ENCODE results near the gene PYGM.

The PYGM gene

DNA sequence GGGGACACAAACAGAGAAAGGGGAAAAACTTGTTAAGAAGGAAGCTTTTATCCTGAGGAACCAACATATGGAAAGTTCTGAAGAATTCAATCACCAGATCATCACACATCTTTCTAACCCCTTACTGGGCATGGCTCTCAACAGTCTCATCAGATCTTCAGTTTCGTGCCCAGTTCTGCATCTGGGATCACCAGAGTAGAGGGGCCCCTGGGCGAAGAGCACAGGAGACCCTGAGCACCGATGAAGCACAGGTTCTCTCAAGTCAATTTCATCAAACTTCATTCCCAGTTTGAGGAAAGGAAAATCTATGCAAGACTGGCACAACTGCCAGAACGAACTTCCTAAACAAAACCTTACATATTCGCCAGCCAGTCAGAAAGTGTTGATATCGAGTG is 8.5 kb upstream of the PYGM start:
- DNase-seq (ENCODE audit: extremely low read depth in 1 of 2, low read depth in 1 of 2), result no peak

DNA sequence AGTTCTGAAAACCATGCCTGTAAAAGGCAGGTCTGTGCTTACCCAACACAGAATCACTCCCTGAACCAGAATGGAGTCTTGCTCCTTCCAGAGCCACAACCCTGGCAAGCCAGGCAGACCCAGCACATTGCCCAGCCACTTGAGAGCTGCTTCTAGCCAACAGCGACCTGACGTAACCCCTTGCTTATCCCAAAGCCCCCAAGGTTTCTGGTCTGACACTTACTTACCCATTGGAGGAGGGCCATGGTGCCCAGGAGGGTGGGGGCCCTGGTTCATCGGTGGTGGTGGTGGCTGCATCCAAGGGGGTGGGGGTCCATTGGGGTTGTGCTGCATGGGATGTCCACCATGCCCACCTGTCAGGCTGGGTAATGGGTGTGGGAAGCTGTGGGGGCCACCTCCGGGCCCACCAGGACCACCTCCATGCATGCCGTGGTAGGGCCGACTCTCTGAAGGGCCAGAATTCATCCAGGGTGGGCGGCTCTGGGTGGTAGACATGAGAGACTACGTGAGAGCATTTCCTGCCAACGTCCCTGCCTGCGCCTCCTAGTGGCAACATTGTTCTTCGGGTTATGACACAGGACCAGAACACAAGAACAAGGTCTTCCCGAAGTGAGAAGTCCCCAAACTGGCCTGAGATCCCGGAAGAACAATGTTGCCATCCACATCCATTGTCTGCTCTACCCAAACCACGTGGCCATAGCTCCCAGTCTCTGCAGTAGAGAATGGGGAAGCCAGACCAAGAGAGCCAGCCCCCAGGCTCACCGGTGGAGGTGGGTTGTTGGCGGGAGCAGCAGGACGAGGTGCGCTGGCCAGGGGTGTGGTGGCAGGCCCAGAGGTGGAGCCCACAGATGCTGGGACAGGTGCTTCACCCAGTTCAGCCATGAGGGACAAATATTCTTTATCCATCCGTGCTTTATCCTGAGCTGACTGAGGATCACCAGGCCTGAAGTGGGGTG is 7.8 kb upstream of the PYGM start:
- DNase-seq (ENCODE audit: extremely low read depth in 1 of 2, low read depth in 1 of 2), result peak; percentile 54 to 63

DNA sequence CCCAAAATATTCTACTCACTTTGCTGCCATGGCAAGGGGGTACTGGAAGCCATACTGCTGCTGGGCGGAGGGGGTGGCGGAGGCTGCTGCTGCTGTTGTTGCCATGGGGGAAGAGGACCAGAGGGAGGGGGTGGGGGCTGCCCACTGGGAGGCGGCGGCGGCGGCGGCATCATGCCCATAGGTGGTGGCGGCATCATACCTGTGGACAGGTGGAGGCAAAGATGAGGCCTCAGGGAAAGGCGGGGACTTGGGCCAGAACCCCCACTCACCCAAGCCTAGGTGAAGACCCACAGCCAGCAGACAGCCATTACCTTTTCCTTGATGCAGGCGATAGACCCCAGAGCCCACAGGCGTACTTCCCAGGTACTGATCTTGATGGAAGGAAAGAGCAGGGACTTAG is 7.1 kb upstream of the PYGM start:
- no peak for DNase-seq (ENCODE audit: extremely low read depth in 1 of 2, low read depth in 1 of 2)

DNA sequence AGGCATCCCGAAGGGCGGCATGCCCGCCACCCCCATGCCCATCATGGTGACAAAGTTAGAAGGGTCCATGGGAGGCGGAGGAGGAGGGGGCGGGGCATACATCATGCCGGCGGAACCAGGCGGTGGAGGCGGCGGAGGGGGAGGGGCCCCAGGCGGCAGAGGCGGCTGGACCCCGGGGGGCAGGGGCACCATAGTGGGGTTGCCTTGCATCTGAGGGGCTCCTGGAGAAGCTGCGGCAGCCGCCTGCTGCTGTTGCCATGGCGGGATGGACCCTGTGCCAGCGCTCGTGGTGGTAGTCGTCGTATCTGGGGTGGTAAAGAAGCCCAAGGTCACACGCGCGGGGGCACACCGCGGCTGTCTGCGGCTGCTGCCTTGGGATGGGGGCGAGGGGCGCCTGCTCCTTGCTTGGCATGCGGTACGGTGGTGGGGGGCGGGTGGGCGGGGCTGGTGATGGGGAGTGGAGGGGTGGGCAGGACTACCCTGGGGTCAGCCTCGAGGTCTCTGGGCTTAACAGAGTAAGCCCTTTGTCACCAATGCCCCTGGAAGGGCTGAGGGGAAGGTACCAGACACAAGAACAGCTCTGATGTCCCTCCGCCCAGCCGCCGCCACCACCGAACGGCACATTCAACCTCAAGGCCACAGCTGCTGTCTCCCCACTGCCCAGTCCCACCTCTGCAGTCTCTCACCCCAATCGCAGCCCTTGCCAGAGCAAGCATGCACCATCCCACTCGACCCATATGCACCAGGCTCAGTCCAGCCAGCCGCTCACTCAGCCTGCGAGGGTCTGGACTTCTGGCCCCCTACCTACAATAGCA is 6.3 kb upstream of the PYGM start:
- no peak for DNase-seq (ENCODE audit: extremely low read depth in 1 of 2, low read depth in 1 of 2)

DNA sequence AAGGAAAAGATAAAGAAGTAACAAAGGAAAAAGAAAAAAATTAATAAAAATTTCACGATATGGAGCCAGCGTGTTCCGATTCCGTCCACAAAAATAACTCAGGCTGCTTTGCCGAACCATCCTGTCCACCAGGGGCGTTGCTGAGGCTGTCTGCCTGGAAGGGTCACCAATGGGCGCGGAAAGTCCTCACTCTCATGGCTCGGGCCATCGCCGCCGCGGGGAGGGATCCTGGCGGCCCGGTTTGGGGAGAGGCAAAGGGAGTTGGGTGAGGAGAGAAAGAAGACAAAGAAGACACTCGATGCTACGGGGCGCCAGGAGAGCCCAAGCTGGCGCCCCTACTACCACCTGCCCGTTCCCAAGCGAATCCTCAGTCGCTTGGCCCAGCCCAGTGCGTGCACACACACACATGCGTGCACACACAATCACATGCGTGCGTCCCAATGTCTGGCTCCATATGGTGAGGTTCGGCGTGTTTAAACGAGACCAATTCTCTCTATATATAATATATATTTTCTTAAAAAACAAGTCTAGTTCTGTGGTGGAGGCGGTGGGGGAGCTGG is 5.6 kb upstream of the PYGM start:
- no peak for DNase-seq (ENCODE audit: extremely low read depth in 1 of 2, low read depth in 1 of 2)

DNA sequence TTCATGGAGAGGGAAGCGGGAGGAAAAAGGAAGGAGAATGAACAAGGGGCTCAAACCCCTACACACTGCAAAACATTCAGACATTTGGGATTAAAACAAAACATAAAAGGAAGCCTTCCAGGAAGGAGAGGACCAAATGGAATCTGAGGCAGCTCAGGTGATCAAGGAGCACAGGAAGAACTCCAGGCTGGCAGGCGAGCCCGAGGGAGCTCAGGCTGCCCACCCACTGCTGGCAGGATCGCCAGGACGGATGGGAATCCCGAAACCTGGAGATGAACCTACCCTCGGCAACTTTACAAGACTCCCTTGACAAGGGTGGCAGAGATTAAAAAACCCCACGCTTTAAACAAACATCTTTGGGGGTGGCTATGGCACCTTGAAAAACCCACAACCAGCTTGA is 5.0 kb upstream of the PYGM start:
- no peak for DNase-seq (ENCODE audit: extremely low read depth in 1 of 2, low read depth in 1 of 2)

DNA sequence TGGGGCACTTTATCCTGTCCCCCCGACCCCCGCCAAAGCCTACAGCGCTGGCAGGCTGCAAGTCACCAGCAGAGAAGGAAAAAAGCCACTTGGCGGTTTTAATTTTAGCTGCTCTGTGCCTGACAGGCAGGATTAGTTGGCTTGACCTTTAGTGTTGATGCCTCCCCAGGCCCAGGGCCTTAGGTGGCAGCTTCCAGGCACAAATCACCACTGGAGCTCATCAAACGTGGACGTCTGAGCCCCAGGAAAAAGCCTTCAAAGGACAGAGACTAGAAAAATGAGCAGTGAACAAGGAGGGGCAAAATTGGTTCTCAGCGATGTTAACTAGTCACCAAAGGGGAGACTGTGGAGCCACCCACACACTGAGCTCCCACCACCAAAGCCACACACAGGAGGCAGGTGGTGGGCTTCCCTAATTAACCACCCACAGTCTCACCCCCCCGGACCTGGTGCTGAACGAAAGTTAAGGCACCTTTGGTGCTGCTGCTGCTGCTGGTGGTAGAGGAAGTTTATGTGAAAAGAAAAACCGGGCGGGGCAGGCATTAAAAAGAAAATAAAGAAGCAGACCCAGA is 4.4 kb upstream of the PYGM start:
- peak in 1 of 2 donors; percentile 28 for DNase-seq (ENCODE audit: extremely low read depth in 1 of 2, low read depth in 1 of 2)

DNA sequence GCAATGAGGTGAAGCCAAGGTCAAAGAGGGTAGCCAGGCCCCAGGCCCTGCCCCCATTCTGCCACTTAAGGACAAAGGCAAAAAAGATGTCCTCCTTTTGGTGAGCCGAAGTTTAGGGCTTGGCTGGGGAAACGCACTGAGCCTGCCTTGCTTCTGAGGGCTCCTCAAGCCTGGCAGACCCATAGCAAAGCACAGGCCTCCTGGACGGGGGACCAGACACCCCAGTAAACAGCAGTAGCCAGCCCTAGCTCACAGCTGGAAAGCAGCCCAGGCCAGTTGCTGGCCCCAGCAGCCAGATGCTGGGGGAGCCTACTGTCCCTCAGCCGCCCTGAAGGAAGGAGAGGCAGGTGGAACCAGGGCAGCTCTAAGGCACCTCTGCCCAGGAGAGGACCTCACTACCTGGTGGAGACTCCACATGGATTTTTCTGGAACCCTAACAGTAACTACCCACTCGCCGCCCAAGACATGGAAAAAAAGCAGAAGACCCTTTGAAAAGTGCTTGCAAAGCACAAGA is 3.8 kb upstream of the PYGM start:
- no peak for DNase-seq (ENCODE audit: extremely low read depth in 1 of 2, low read depth in 1 of 2)

DNA sequence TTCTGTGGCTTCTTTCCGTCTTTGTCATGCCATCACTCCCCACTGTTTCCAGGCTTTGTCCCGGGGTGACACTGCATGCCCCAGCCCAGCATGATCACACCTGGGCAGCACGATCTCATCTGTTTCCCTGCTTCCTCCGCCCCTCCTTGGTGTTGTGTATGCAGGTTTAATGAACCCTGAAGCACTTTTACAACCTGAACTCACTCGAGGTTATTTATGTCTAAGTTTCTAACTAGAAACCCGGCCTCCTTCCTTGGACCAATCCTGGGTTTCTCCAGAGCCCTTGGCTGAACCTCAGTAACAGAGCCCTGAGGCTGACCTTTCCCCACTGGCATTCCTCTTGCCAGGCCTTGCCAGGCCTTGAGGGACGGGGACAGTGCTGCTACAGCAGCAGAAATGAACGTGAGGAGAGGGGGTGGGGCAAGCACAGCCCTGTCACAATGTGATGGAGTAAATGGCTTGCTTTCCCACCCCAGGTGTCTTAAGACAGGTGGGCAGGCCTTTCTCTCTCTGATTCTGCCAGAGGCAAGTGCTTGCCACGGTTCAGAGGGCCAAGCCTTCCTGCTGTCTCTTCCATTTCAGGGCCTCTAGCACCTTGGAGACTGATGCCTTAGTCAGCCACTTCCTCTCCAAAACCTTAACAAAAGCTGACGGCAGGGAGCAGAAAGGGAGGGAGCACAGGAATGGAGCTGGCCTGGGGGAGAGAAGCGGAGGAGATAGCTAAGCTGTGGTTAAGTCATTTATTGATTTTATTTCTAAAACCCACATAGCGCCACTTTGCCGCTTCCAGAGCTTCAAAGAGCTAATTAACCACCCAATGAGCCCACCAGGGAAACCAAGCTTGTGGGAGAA is 3.1 kb upstream of the PYGM start:
- no peak for DNase-seq (ENCODE audit: extremely low read depth in 1 of 2, low read depth in 1 of 2)

DNA sequence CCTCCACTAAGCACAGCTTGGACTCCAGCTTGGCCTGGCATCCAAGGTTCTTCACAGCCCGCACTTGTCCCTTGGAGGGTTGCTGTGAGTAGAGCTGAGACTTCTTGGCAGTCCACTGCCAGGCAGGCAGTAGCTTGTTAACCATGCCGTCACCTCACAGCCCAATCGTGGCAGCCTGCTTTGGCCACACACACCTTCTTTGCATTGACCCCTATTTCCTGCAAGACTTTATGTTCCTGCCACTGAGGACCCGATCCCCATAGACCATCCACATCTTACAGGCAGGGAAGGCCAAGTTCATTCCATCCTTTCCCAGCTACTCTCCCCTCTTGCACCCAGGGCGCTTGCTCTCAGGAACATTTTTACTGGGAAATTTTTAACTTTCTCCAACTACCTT is 2.5 kb upstream of the PYGM start:
- DNase-seq (ENCODE audit: extremely low read depth in 1 of 2, low read depth in 1 of 2), result no peak

DNA sequence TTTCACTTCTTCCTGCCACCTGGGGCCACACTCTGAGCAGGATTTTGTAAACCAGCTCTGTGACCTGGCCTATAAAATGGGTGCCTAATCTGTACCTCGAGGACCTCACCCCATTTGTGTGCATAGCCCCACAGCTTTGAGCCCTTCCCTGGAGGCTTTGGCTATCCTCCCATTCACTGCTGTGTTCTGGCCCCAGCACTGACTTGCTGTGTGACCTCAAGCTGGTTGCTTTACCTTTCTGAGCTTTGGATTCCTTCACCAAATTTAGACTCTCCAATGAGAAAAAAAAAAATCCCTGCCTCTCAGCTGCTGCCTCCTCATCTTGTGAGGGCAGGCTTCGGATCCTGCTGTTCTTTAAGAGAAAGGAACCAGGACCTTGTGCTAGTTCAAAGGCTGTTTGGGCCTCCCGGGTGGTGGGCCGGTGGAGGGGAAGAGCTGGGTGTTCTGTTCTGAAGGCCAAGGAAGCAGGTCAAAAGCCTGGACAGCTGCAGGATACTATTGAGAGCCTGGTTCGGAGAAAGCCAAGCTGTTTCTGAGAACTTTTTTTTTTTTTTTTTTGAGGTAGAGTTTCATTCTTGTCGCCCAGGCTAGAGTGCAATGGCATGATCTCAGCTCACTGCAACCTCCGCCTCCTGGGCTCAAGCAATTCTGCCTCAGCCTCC is 1.1 kb upstream of the PYGM start:
- no peak for DNase-seq (ENCODE audit: extremely low read depth in 1 of 2, low read depth in 1 of 2)

DNA sequence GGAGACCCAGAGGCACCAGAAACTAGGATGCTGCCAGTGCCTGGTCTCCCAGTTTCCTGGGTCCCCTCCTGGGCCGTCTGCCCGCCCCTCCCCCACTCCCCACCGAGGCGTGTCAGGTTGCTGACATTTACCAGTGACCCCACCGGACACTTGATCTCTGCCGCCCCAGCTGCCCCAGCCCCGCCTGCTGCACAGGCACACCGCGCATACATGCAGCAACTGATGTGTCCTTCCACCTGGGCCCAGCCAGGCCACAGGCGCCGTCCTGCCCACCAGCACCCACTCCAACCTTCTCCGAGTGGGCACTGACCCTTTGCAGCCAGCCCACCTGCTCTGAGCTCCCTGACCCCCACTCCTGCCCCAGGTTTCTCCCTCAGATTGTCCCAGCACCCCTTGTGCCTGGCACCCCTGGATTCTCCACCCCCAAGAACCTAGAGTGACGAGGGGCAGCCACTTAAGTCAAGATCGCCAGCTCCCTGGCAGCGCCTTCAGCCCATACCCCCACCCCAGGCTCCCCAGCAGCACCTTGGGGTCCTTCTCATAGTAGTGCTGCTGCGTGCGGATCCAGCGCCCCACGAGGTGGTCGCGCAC is 548 bp downstream of the PYGM start:
- DNase-seq (ENCODE audit: extremely low read depth in 1 of 2, low read depth in 1 of 2), result no peak

DNA sequence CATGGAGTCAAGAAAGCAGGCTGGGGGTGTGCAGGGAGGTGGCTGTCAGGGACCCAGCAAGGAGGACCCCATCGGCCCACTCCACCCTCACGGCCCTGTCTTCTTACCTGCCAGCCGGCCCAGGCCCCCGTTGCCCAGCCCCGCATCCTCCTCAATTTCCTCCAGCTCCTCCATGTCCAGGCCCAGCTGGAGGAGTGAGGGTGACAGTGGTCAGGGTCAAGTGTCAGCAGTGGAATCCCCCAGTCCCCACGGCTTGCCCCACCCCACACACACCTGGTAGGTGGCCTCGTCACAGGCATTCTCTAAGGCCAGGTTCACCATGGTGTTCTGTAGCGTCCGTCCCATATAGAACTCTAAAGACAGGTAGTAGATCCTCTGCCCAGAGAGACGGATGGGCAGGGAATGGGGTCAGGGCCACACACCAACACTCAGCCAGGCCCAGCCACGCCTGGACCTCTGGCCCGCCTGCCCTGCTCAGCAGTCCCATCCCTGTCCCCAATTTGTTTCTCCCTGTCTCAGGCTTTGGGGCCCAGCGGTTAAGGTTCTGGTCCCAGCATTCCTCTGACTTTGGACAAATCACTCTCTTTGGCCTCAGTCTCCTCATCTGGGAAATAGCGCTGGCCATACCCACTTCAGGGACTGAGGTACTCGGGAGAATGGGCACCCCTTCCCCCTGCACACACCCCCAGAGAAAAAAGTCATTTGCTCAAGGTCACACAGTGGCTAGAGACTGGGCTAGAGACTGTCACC is 1.3 kb downstream of the PYGM start:
- DNase-seq (ENCODE audit: extremely low read depth in 1 of 2, low read depth in 1 of 2), result no peak

DNA sequence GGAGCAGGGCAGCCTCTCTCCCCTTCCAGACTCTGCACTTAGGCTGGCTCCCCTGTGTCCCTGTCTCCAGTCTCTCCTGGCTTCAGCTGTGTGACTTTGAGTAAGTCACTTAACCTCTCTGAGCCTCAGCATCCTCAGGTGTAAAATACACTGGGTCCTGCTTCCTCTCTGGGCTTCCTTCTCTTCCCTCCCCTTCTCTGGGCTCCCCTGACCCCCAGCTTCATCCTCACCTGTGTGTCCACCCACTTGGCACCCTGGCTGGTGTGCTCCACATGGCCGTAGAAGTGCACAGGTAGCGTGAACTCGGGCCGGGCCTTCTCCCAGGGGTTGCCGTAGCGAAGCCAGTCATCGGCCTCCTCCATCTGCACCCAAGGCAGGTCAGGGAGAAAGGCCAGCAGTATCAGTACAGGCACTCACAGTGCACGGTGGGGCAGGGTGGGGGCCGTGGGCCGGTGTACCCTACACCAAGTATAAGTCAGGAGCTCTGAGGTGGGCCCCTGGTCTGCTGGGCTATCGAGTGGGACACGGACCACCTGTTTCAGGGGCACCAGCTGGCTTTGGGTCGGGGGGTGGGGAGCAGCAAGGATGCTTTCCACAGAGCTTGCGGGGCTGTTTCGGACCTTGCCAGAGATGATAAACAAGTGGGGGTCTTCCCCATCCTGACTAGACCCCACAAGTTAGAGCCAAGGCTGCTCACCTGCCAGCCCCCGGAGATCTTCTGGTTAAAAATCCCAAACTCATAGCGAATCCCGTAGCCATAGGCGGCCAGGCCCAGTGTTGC is 2.0 kb downstream of the PYGM start:
- DNase-seq (ENCODE audit: extremely low read depth in 1 of 2, low read depth in 1 of 2), result no peak

DNA sequence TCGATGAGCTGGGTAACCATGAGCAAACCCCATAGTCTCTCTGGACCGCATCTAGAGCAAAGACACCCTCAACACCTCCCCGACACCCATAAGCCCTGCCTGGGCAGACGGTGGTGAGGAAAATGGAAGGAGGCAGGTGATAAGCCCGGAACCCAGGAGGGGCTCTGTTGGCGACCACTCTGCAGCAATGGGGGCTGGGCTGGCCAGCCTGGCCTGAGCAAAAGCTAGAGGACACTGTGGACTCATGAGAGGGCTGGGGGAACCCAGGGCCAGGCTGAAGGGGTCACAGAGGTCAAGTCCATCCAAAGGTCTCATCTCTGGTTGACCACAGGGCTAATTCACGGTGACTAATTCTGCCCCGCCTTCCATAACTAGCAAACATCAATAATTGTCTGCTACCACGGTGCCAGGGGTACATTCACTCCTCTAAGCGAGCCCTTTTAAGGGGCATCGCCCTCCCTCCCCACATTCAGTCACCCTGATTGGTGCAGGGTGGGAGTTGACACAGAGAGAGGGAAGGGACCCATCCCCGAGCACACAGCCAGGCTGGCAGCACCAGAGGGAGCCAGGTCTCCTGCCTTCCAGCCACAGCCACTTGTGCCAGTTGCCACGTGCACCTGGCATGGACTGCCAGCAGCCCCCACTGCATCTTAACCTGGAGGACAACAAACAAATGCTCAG is 4.0 kb downstream of the PYGM start:
- DNase-seq (ENCODE audit: extremely low read depth in 1 of 2, low read depth in 1 of 2), result no peak

DNA sequence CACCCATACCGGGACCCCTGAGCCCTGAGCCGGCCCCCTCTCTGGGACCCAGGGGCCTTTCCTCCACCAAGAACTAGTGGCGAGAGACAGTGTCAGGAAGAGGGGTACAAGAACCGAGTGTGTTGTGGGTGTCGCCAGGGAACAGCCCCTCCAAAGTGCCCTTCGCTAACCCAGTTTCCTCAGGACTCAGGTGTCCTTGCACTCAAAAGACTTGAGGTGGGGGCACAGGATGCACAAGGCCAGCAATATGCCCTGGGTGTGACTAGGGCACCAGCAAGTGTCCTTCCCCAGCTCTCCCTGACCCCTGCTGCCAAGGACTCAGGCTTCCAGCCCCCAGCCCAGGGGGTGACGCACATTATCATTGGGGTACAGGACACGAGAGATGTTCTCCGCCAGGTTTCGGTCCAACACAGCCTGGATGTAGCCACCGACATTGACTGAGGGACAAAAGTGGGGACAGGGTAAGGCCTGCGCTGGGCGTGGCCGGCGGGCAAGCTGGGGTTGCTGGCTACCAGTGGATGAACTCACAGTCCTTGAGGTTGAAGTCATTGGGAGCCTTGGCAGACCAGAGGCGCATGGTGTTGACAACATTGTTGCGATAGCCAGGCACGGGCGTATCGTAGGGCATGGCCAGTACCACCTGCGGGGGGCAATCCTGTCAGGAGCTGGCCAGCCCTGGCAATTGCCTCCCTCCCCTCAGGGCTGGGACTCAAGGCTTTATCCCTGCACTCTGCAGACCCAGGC is 4.7 kb downstream of the PYGM start:
- DNase-seq (ENCODE audit: extremely low read depth in 1 of 2, low read depth in 1 of 2), result no peak
